IMR-90 (cell line): ENCODE results near the gene ITGA3. TPM values are rescaled to one million over a fixed set of nuclear protein-coding genes. Genes with fewer than 3 reads are reported as not detected.

Experiments used
- ATAC-seq: fragments of 200-7000 bp; cut with Tn5 transposase; 2 replicates; pipeline ENCODE4 v1.9.1; 2020; ENCODE audit warnings: low read depth, mild to moderate bottlenecking, moderate library complexity
- BruUV-seq: library from RNA; stranded (reverse); fragments of 400-500 nt; replicated peaks from 2 replicates; lab custom pipeline; 2021; lab: Mats Ljungman, UMichigan
- CTCF ChIA-PET: fragments of 300-600 bp; formaldehyde crosslinking; extraction: SDS; loops from one replicate; lab custom pipeline; 2021; ENCODE audit warnings: antibody characterized with exemption; lab: Yijun Ruan, JAX
- POLR2A ChIA-PET: fragments of 300-600 bp; sonication (Branson Sonifier 250); formaldehyde crosslinking; loops from one replicate; lab custom pipeline; 2022; ENCODE audit warnings: antibody characterized with exemption; ENCODE audit not compliant: unreplicated experiment; lab: Charles Lee
- DNase-seq: peaks from one replicate; pipeline ENCODE4 v3.0.0; 2013
- H2AFZ ChIP-seq: replicated peaks from 2 replicates; pipeline ENCODE3; 2013; ENCODE audit warnings: low read length, mild to moderate bottlenecking; ENCODE audit not compliant: poor library complexity
- H2AK5ac ChIP-seq: 2 replicates; pipeline ENCODE4 v1.6.1; 2013; ENCODE audit warnings: low read depth, low read length, inconsistent platforms
- H2AK9ac ChIP-seq: replicated peaks from 2 replicates; pipeline ENCODE3; 2013; ENCODE audit warnings: mild to moderate bottlenecking, low read depth, low read length, moderate library complexity; ENCODE audit not compliant: poor library complexity
- H2BK120ac ChIP-seq: 2 replicates; pipeline ENCODE4 v1.6.1; 2013; ENCODE audit warnings: low read depth, low read length, inconsistent platforms
- H2BK15ac ChIP-seq: 3 replicates; pipeline ENCODE4 v1.6.1; 2013; ENCODE audit warnings: low read depth, low read length, inconsistent platforms
- H2BK20ac ChIP-seq: 2 replicates; pipeline ENCODE4 v1.6.1; 2013; ENCODE audit warnings: low read depth, mild to moderate bottlenecking, inconsistent platforms, low read length, moderate library complexity
- H2BK5ac ChIP-seq: 2 replicates; pipeline ENCODE4 v1.6.1; 2013; ENCODE audit warnings: mild to moderate bottlenecking, low read depth, low read length, inconsistent platforms; ENCODE audit not compliant: poor library complexity, severe bottlenecking
- H3K14ac ChIP-seq: replicated peaks from 2 replicates; pipeline ENCODE4 v1.6.1; 2013; ENCODE audit warnings: low read depth, low read length, inconsistent platforms
- H3K18ac ChIP-seq: 2 replicates; pipeline ENCODE4 v1.6.1; 2013; ENCODE audit warnings: low read depth, low read length, control low read depth
- H3K23ac ChIP-seq: 2 replicates; pipeline ENCODE4 v1.6.1; 2013; ENCODE audit warnings: low read depth, low read length, inconsistent platforms
- H3K27ac ChIP-seq: 2 replicates; pipeline ENCODE4 v1.5.1; 2013; ENCODE audit warnings: mild to moderate bottlenecking, control low read depth, low read length; ENCODE audit not compliant: insufficient read depth
- H3K27me3 ChIP-seq: 2 replicates; pipeline ENCODE4 v1.6.1; 2013; ENCODE audit warnings: low read length; ENCODE audit not compliant: control insufficient read depth, insufficient read depth
- H3K36me3 ChIP-seq: 2 replicates; pipeline ENCODE4 v1.6.1; 2013; ENCODE audit warnings: low read length, mixed read lengths; ENCODE audit not compliant: control insufficient read depth, insufficient read depth
- H3K4ac ChIP-seq: 2 replicates; pipeline ENCODE4 v1.6.1; 2013; ENCODE audit warnings: low read depth, low read length, inconsistent platforms
- H3K4me1 ChIP-seq: 2 replicates; pipeline ENCODE4 v1.6.1; 2013; ENCODE audit warnings: low read length, mixed read lengths; ENCODE audit not compliant: control insufficient read depth, insufficient read depth
- H3K4me2 ChIP-seq: 2 replicates; pipeline ENCODE4 v1.6.1; 2013; ENCODE audit warnings: low read depth, mild to moderate bottlenecking, control low read depth, low read length, moderate library complexity
- H3K4me3 ChIP-seq: 2 replicates; pipeline ENCODE4 v1.5.1; 2013; ENCODE audit warnings: low read depth, mild to moderate bottlenecking, control low read depth, low read length, moderate library complexity; ENCODE audit not compliant: insufficient read depth
- H3K56ac ChIP-seq: 2 replicates; pipeline ENCODE4 v1.6.1; 2013; ENCODE audit warnings: low read length, inconsistent platforms; ENCODE audit not compliant: insufficient read depth; ENCODE audit errors: extremely low read depth
- H3K79me1 ChIP-seq, 2 experiments: 2 replicates each; pipeline ENCODE4 v1.6.1; 2013; ENCODE audit warnings: low read length in 2 of 2, inconsistent platforms in 1 of 2, low read depth in 1 of 2
- H3K9ac ChIP-seq: 2 replicates; pipeline ENCODE4 v1.6.1; 2013; ENCODE audit warnings: low read depth, low read length, control low read depth
- H3K9me1 ChIP-seq: 2 replicates; pipeline ENCODE4 v1.6.1; 2013; ENCODE audit warnings: low read length, inconsistent platforms; ENCODE audit not compliant: insufficient read depth
- H3K9me3 ChIP-seq: 2 replicates; pipeline ENCODE4 v1.6.1; 2013; ENCODE audit warnings: low read length; ENCODE audit not compliant: control insufficient read depth, insufficient read depth
- H4K20me1 ChIP-seq: 2 replicates; pipeline ENCODE4 v1.6.1; 2013; ENCODE audit warnings: low read length, inconsistent platforms; ENCODE audit not compliant: insufficient read depth
- H4K5ac ChIP-seq: 2 replicates; pipeline ENCODE4 v1.6.1; 2013; ENCODE audit warnings: mild to moderate bottlenecking, low read depth, low read length, control low read depth
- H4K8ac ChIP-seq, 2 experiments: 2 replicates each; pipeline ENCODE4 v1.6.1; 2013; ENCODE audit warnings: low read depth in 2 of 2, low read length in 2 of 2, control low read depth in 1 of 2, inconsistent platforms in 1 of 2
- H4K91ac ChIP-seq: 2 replicates; pipeline ENCODE4 v1.6.1; 2013; ENCODE audit warnings: low read depth, low read length, inconsistent platforms; ENCODE audit not compliant: insufficient read depth
- RFX5 ChIP-seq: IDR thresholded peaks from 2 replicates; pipeline ENCODE4 v1.8.0; 2012; ENCODE audit warnings: low read depth, mild to moderate bottlenecking, low read length, moderate library complexity
- WGBS, 2 experiments: methylation state at CpG; one replicate each; pipeline versions ENCODE4 v1.1.5 to v1.1.7; 2013; ENCODE audit warnings: missing lambda C conversion rate in 2 of 2; ENCODE audit not compliant: insufficient read length in 1 of 2; ENCODE audit errors: extremely low coverage in 2 of 2; 5-methylcytosine and 5-hydroxymethylcytosine counted together
- dilution Hi-C: fragments of 300-500 bp; cut with HindIII; formaldehyde crosslinking; loops from one replicate; pipeline ENCODE4 v1.14.3; 2018; ENCODE audit warnings: low sequenced_read_pairs; ENCODE audit not compliant: unreplicated experiment
- in situ Hi-C: fragments of 300-500 bp; cut with MboI; formaldehyde crosslinking; loops from 3 replicates; pipeline ENCODE4 v1.14.3; 2019; ENCODE audit warnings: low sequenced_read_pairs, inconsistent platforms, mixed read lengths
- intact Hi-C: fragments of 100-400 bp; cut with micrococcal nuclease; formaldehyde crosslinking; loops from 2 replicates; pipeline ENCODE4 v1.10.0; 2022
- polyA plus RNA-seq, 3 experiments: library from polyadenylated mRNA; depleted of rRNA; stranded (reverse); fragments of >200 nt; gene quantifications; 2 replicates each; pipeline ENCODE4 v1.2.3, GENCODE V29; 2012; ENCODE audit warnings: low replicate concordance in 1 of 3
- total RNA-seq: library from RNA; depleted of rRNA; stranded (reverse); fragments of >200 nt; gene quantifications from 2 replicates; pipeline ENCODE4 v1.2.3, GENCODE V29; 2012

The ITGA3 gene
- total and polyA plus RNA-seq, 2 of the 4 experiments (the other 2 are of a cell fraction): 78.0 to 202 TPM

DNA sequence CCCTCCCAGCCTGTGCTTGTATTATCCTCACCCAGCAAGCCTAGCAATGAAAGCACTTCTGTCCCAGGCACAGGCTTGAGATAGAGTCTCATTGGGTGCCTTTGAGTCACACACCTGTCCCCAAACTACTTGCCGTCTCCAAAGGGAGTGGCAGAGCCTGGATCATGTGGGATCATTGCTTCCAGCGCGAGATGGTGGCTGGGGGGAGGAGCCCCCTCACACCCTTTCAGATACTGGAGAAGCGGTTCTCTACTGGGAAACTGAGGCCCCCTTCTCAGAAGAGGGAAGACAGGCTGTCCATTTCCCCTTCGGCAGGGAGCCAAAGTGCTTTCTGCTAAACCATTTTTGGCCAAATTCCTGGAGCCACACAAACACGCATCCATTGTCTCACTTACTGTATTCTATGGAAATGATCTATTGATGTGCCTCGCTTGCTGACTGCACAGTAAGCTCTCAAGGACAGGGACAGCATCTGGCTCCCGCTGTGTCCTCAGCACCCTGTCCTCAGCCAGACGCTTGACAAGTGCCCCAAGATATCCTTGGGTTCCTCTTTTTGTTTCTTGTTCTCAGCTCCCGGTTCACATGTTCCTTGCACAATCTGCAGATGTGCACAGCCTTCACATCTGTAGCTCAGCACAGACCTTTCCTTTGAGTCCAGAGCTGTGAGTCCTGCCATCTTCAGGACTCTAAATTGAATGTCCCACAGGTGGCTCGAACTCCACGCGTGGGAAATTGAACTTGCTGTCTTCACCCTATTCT is 34.9 kb upstream of the ITGA3 start:
- in situ Hi-C loops (no loop called here), intact Hi-C loops (no loop called here), dilution Hi-C loops (no loop called here)
- no peak overlapping the region for H2AK9ac ChIP-seq
- H3K4ac ChIP-seq: no peak overlapping the region
- no peaks in the 10 kb centered on the region for H3K9me3 ChIP-seq
- H3K56ac ChIP-seq: no peak overlapping the region
- no peak overlapping the region for H3K9ac ChIP-seq
- no peak overlapping the region for H2BK15ac ChIP-seq
- no peaks in the 10 kb centered on the region for H4K20me1 ChIP-seq
- H3K4me3 ChIP-seq: no peak overlapping the region
- H3K4me1 ChIP-seq: peaks cover 5% of the 10 kb centered on the region
- H3K18ac ChIP-seq: no peak overlapping the region
- no peak overlapping the region for H4K91ac ChIP-seq
- peaks cover 6% of the 10 kb centered on the region for H3K9me1 ChIP-seq
- H3K4me2 ChIP-seq: no peak overlapping the region
- H2BK20ac ChIP-seq: no peak overlapping the region
- H3K79me1 ChIP-seq: no peaks in the 10 kb centered on the region
- H3K23ac ChIP-seq: peak overlapping the region; percentile 40; the same call in 1 of the 2 replicates
- ChIA-PET POLR2A (no interaction called here), CTCF (no interaction called here)
- H3K27ac ChIP-seq: no peak overlapping the region
- H3K27me3 ChIP-seq: no peaks in the 10 kb centered on the region
- no peak overlapping the region for H2BK5ac ChIP-seq
- H4K8ac ChIP-seq: no peak overlapping the region
- no peaks in the 10 kb centered on the region for H3K36me3 ChIP-seq
- ATAC-seq: no peak
- no peak overlapping the region for H4K5ac ChIP-seq
- H2AK5ac ChIP-seq: peak overlapping the region; percentile 21; the same call in 1 of the 2 replicates
- no TSS peak for BruUV-seq
- no peak for DNase-seq
- no peak for TF ChIP-seq RFX5
- 57% methylated on average over 5 of the region's 13 CpGs; no CpG with 5 or more reads in 1 of the 2 experiments for WGBS, 2 experiments
- H3K14ac ChIP-seq: no peak overlapping the region
- no peak overlapping the region for H2BK120ac ChIP-seq
- no peak overlapping the region for H2AFZ ChIP-seq
